ENCODE results near the gene OR5AU1. TPM values are rescaled to one million over a fixed set of nuclear protein-coding genes. Genes with fewer than 3 reads are reported as not detected.

The OR5AU1 gene
- total RNA-seq, 1 experiment from 2014 or later, result not detected

GRCh38 chr14:21185491-21185890 is 29.6 kb upstream of the OR5AU1 start:
- Histone ChIP-seq H3K27ac (ENCODE audit: insufficient read length, low read depth, low read length) (no peak overlapping the region), H2BK20ac (ENCODE audit: low read depth, low read length, poor library complexity, severe bottlenecking) (no peak overlapping the region), H4K91ac (ENCODE audit: insufficient read length, low read depth, low read length) (no peak overlapping the region), H3K4me2 (ENCODE audit: insufficient read depth, insufficient read length, low read length) (no peak overlapping the region), H4K20me1 (ENCODE audit: control insufficient read depth, insufficient read depth, insufficient read length) (no peaks in the 10 kb centered on the region), H3K27me3 (ENCODE audit: insufficient read depth, low read length) (no peaks in the 10 kb centered on the region), H4K5ac (ENCODE audit: insufficient read length, low read depth, low read length) (no peak overlapping the region), H2BK15ac (ENCODE audit: low read depth, low read length) (no peak overlapping the region), H3K4ac (ENCODE audit: low read depth, low read length) (no peak overlapping the region), H2BK120ac (ENCODE audit: low read depth, low read length, poor library complexity, severe bottlenecking) (no peak overlapping the region), H2BK5ac (ENCODE audit: insufficient read length, low read length) (no peak overlapping the region), H3K14ac (ENCODE audit: insufficient read depth, low read length) (no peak overlapping the region), H3K79me2 (ENCODE audit: insufficient read depth, low read length) (no peaks in the 10 kb centered on the region), H3K18ac (ENCODE audit: insufficient read length, low read depth, low read length) (no peak overlapping the region), H4K8ac (replicated peaks; ENCODE audit: insufficient read length, low read depth, low read length) (no peak overlapping the region), H2AK5ac (ENCODE audit: insufficient read length, low read length) (no peak overlapping the region), H3K4me1 (ENCODE audit: insufficient read depth, low read length) (no peaks in the 10 kb centered on the region), H3K56ac (ENCODE audit: insufficient read length, low read depth, low read length) (no peak overlapping the region), H3K79me1 (ENCODE audit: insufficient read depth, low read depth, low read length, poor library complexity, severe bottlenecking) (no peaks in the 10 kb centered on the region), H3T11ph (ENCODE audit: low read length) (no peak overlapping the region), H3K23me2 (ENCODE audit: insufficient read length, low read depth, low read length, poor library complexity, severe bottlenecking) (no peaks in the 10 kb centered on the region), H3K23ac (ENCODE audit: insufficient read length, low read depth, low read length) (no peak overlapping the region), H3K9ac (ENCODE audit: extremely low read depth, insufficient read length, low read length) (no peak overlapping the region), H2AFZ (ENCODE audit: low read length) (no peak overlapping the region), H3K9me3 (ENCODE audit: control insufficient read depth, low read depth, low read length) (no peaks in the 10 kb centered on the region), H2BK12ac (ENCODE audit: insufficient read length, low read depth, low read length) (no peak overlapping the region)
- Mint-ChIP-seq H3K27ac (no peak overlapping the region), H3K36me3 (ENCODE audit: insufficient read depth in 1 of 3, low read depth in 3 of 3) (no peaks in the 10 kb centered on the region; a peak in 1 of 7 replicates), H3K4me1 (no peaks in the 10 kb centered on the region), H3K27me3 (ENCODE audit: low read depth) (peaks cover under 1% of the 10 kb centered on the region), H3K9me3 (peaks cover 5% of the 10 kb centered on the region in 2 experiments), H3K4me3 (no peak overlapping the region)
- WGBS (ENCODE audit: extremely low coverage, insufficient read length, low lambda C conversion rate), result no CpG with 5 or more reads among the region's 5 CpGs
- no peak for DNase-seq
- no peak for TF ChIP-seq CTCF (conservative IDR thresholded peaks at IDR 0.05)

Data from H9 (cell line).